ENCODE results near the gene TIMELESS. TPM values are rescaled to one million over a fixed set of nuclear protein-coding genes. Genes with fewer than 3 reads are reported as not detected.

The TIMELESS gene
- total and polyA plus RNA-seq, 2 experiments from 2014 or later, result 28.7 to 54.8 TPM

DNA sequence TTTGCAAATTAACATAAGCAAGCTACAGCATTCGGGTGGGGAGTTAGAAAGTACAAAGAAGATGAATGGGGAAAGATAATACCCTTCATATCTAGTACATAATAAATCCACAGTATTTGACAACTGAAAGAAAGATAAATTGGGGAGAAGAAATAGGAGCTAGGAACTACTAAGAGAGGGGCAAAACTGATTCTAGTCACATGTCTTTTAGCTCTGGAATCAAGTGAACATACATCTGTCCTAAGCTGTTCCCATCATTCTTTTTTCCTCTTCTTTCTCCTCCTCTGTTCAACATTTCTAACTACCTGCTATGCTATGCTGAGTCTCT lies 71.3 kb downstream of the TIMELESS start (continued):
- TF ChIP-seq, protein P1, sequence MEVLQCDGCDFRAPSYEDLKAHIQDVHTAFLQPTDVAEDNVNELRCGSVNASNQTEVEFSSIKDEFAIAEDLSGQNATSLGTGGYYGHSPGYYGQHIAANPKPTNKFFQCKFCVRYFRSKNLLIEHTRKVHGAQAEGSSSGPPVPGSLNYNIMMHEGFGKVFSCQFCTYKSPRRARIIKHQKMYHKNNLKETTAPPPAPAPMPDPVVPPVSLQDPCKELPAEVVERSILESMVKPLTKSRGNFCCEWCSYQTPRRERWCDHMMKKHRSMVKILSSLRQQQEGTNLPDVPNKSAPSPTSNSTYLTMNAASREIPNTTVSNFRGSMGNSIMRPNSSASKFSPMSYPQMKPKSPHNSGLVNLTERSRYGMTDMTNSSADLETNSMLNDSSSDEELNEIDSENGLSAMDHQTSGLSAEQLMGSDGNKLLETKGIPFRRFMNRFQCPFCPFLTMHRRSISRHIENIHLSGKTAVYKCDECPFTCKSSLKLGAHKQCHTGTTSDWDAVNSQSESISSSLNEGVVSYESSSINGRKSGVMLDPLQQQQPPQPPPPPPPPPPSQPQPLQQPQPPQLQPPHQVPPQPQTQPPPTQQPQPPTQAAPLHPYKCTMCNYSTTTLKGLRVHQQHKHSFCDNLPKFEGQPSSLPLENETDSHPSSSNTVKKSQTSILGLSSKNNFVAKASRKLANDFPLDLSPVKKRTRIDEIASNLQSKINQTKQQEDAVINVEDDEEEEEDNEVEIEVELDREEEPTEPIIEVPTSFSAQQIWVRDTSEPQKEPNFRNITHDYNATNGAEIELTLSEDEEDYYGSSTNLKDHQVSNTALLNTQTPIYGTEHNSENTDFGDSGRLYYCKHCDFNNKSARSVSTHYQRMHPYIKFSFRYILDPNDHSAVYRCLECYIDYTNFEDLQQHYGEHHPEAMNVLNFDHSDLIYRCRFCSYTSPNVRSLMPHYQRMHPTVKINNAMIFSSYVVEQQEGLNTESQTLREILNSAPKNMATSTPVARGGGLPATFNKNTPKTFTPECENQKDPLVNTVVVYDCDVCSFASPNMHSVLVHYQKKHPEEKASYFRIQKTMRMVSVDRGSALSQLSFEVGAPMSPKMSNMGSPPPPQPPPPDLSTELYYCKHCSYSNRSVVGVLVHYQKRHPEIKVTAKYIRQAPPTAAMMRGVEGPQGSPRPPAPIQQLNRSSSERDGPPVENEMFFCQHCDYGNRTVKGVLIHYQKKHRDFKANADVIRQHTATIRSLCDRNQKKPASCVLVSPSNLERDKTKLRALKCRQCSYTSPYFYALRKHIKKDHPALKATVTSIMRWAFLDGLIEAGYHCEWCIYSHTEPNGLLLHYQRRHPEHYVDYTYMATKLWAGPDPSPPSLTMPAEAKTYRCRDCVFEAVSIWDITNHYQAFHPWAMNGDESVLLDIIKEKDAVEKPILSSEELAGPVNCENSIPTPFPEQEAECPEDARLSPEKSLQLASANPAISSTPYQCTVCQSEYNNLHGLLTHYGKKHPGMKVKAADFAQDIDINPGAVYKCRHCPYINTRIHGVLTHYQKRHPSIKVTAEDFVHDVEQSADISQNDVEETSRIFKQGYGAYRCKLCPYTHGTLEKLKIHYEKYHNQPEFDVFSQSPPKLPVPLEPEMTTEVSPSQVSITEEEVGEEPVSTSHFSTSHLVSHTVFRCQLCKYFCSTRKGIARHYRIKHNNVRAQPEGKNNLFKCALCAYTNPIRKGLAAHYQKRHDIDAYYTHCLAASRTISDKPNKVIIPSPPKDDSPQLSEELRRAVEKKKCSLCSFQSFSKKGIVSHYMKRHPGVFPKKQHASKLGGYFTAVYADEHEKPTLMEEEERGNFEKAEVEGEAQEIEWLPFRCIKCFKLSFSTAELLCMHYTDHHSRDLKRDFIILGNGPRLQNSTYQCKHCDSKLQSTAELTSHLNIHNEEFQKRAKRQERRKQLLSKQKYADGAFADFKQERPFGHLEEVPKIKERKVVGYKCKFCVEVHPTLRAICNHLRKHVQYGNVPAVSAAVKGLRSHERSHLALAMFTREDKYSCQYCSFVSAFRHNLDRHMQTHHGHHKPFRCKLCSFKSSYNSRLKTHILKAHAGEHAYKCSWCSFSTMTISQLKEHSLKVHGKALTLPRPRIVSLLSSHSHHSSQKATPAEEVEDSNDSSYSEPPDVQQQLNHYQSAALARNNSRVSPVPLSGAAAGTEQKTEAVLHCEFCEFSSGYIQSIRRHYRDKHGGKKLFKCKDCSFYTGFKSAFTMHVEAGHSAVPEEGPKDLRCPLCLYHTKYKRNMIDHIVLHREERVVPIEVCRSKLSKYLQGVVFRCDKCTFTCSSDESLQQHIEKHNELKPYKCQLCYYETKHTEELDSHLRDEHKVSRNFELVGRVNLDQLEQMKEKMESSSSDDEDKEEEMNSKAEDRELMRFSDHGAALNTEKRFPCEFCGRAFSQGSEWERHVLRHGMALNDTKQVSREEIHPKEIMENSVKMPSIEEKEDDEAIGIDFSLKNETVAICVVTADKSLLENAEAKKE (CRISPR knock-in tag; IDR thresholded peaks at IDR 0.05), result no peak
- TF ChIP-seq POLR2AphosphoS5 (IDR thresholded peaks at IDR 0.05; ENCODE audit: low read depth) (no peak), STAT1 (IDR thresholded peaks at IDR 0.05; ENCODE audit: unreplicated experiment) (no peak), JUNB (IDR thresholded peaks at IDR 0.05; ENCODE audit: unreplicated experiment) (no peak), ZNF114 (CRISPR knock-in tag; IDR thresholded peaks at IDR 0.05) (no peak), EZH2phosphoT487 (IDR thresholded peaks at IDR 0.05; ENCODE audit: unreplicated experiment) (no peak), EZH2 (IDR thresholded peaks at IDR 0.05; ENCODE audit: low read depth, unreplicated experiment) (no peak)
- TF ChIP-seq, protein P2, sequence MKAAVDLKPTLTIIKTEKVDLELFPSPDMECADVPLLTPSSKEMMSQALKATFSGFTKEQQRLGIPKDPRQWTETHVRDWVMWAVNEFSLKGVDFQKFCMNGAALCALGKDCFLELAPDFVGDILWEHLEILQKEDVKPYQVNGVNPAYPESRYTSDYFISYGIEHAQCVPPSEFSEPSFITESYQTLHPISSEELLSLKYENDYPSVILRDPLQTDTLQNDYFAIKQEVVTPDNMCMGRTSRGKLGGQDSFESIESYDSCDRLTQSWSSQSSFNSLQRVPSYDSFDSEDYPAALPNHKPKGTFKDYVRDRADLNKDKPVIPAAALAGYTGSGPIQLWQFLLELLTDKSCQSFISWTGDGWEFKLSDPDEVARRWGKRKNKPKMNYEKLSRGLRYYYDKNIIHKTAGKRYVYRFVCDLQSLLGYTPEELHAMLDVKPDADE (IDR thresholded peaks at IDR 0.05), result no peak

DNA sequence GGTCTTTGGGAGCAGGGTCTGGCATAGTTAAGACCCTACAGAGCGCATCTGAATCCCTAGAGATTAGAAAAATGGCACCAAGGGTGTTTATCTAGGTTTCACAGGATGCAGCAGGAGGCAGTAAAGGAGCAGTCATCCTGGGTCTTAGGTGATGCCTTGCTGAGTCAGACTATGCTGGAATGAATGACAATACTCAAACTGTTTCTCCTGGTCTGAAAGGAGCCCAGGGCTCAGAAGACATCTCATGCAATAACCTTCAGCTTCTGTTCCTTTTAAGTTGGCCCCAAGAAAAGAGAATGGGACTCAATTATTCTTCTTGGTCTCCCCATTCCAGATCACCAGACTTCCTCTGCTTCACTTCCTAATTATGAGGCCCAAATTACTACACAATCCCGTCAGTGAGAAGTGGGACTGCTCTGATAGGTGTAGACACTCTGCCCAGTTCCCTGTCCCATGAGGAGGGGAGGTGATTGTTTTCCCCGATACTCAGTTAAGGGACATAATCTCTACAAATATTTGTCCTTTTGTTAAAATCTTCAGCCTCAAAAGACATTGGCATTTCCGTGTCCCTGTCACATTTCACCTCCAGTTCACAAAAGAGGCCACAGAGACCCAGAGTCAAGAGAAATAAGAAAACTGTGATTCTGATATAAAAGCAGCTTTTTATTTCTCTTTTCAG lies 71.8 kb downstream of the TIMELESS start:
- Histone ChIP-seq H3K4me2 (no peak overlapping the region), H4K20me1 (replicated peaks; ENCODE audit: insufficient read depth) (no peaks in the 10 kb centered on the region), H3K27me3 (ENCODE audit: insufficient read depth) (no peaks in the 10 kb centered on the region), H3K4me1 (ENCODE audit: insufficient read depth) (peaks cover 6% of the 10 kb centered on the region; the same call in 1 of the 2 replicates), H3K9me2 (ENCODE audit: insufficient read depth) (no peaks in the 10 kb centered on the region), H3F3A (replicated peaks; ENCODE audit: low read depth) (no peaks in the 10 kb centered on the region; the same call in 1 of the 2 replicates), H3K36me3 (ENCODE audit: insufficient read depth) (no peaks in the 10 kb centered on the region), H3K27ac (ENCODE audit: low read depth) (no peak overlapping the region), H2AFZ (peak overlapping the region; percentile 96), H3K79me2 (replicated peaks; ENCODE audit: insufficient read depth) (no peaks in the 10 kb centered on the region), H3K4me3 (no peak overlapping the region)
- Mint-ChIP-seq H3K36me3 (ENCODE audit: low read depth) (no peaks in the 10 kb centered on the region), H3K9me3 (peaks cover 11% of the 10 kb centered on the region; the same call in 2 of the 3 replicates), H3K4me1 (peaks cover 11% of the 10 kb centered on the region; the same call in 2 of the 3 replicates), H3K27ac (no peak overlapping the region), H3K4me3 (no peak overlapping the region), H3K27me3 (ENCODE audit: insufficient read depth, low read depth, poor library complexity) (peaks cover 6% of the 10 kb centered on the region)
- ATAC-seq (peak; percentile 96), DNase-seq (ENCODE audit: low spot score) (peak; percentile 50)
- TF ChIP-seq, protein P1 (CRISPR knock-in tag; IDR thresholded peaks at IDR 0.05), result peak; percentile 15; the same call in 1 of the 2 replicates

Measured in GM23338 (cell line).